ENCODE measurements around the gene XYLT2. TPM values are rescaled to one million over a fixed set of nuclear protein-coding genes. Genes with fewer than 3 reads are reported as not detected.

XYLT2 gene
- total and polyA plus RNA-seq, 9 of the 15 experiments (the other 6 are each of a cell fraction or from before 2014, with no cell fraction given), result 0.63 to 9.1 (median 4.3) TPM

GRCh38 chr17:50310455-50311111 is 35.3 kb upstream of the XYLT2 start:
- Histone ChIP-seq H3K36me3 (ENCODE audit: control insufficient read depth, insufficient read depth, low read length) (no peaks in the 10 kb centered on the region), H3K27ac (ENCODE audit: extremely low read depth, low read depth, low read length) (no peak overlapping the region), H2AFZ (ENCODE audit: low read depth, low read length) (no peak overlapping the region), H3K79me2 (ENCODE audit: control insufficient read depth, insufficient read depth, low read length) (no peaks in the 10 kb centered on the region), H3K27me3 (ENCODE audit: control insufficient read depth in 2 of 2, insufficient read depth in 2 of 2, low read length in 2 of 2) (peaks cover 6 to 36% of the 10 kb centered on the region in 2 experiments; a peak in 4 of 5 replicates), H4K20me1 (replicated peaks; ENCODE audit: control insufficient read depth, insufficient read depth, low read length) (no peaks in the 10 kb centered on the region; the same call in 1 of the 2 replicates), H3K9me1 (ENCODE audit: control insufficient read depth, insufficient read depth, low read length) (no peaks in the 10 kb centered on the region), H3K4me1 (replicated peaks in 1 of 2; ENCODE audit: control insufficient read depth in 2 of 2, insufficient read depth in 2 of 2, low read length in 2 of 2) (peaks cover 0 to 15% of the 10 kb centered on the region in 2 experiments; a peak in 2 of 5 replicates), H3K9me3 (replicated peaks; ENCODE audit: control insufficient read depth, insufficient read depth, low read depth, low read length) (no peaks in the 10 kb centered on the region), H3K9ac (ENCODE audit: insufficient read depth in 1 of 2, low read depth in 2 of 2, low read length in 2 of 2) (no peak overlapping the region), H3K4me2 (ENCODE audit: insufficient read depth, low read length) (no peak overlapping the region), H3K4me3 (no peak overlapping the region)
- 0% methylated on average over 3 of the region's 3 CpGs for WGBS (ENCODE audit: insufficient coverage, low coverage, missing lambda C conversion rate)
- DNase-seq (ENCODE audit: extremely low read depth in 1 of 4, low spot score in 3 of 4), result no peak
- no peak for FAIRE-seq
- no peak for ATAC-seq
- in situ Hi-C loops (cut with MboI) (no loop called here), intact Hi-C loops (cut with micrococcal nuclease) (no loop called here)
- POLR2A ChIA-PET, result interaction anchor here (0.6 to 1.2 kb wide), 3 partner anchors 13 to 324 kb away, joined by 3 to 4 read pairs (median 3); no protein-coding TSS in a partner anchor
- CTCF ChIA-PET (ENCODE audit: low intra/inter-chr PET ratio), result no interaction called here
- BruUV-seq (replicated peaks), result no TSS peak
- TF ChIP-seq CTCF (IDR thresholded peaks at IDR 0.05 in 2 of 3, conservative IDR thresholded peaks at IDR 0.05 in 1 of 3; ENCODE audit: insufficient read depth in 2 of 3, low read depth in 1 of 3, low read length in 3 of 3) (no peak), CBFA2T3 (IDR thresholded peaks at IDR 0.05) (peak; percentile 21; the same call in 1 of the 2 replicates), TSHZ1 (CRISPR knock-in tag; IDR thresholded peaks at IDR 0.05) (no peak), STAT5A (IDR thresholded peaks at IDR 0.05; ENCODE audit: borderline replicate concordance, low read length) (no peak), CTBP1 (IDR thresholded peaks at IDR 0.05; ENCODE audit: borderline replicate concordance) (peak; percentile 55; the same call in 1 of the 2 replicates), ZNF318 (IDR thresholded peaks at IDR 0.05; ENCODE audit: borderline replicate concordance in 1 of 2, low read depth in 1 of 2) (no peak)

All from K562 (cell line).